Measurements from ENCODE around the gene TUBB8B.
"Not testable (repeated sequence)": the region's sequence is repeated elsewhere in the genome, so short reads cannot be mapped to it uniquely, and the experiment has no call there.

The TUBB8B gene

DNA sequence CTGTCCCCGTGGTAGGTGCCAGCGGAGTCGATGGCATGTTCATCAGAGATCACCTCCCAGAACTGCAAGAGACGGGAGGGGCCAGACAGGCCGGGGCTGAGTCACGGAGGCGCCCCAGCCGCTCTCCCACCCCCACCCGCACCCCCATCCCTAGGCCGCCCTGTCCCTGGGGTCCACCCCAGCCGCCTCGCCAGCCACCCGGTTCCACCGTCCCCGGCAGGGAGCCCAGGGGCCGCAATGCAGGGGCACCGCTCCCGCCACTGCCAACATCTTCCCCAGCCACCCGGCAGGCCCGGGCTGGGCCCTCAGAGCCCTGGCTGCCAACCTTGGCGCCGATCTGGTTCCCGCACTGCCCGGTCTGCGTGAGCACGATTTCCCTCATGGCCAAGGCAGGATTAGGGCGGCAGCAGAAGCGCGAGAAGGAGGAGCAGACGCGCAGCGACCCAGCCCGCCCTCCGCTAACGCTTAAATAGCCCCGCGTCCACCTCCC, at the start of gene TUBB8B:
TSS of gene TUBB8B (minus strand) at position 440 of the 490 bp plus-strand sequence. CDS start at position 382, 58 bp downstream.
- not testable (repeated sequence) for DNase-seq

DNA sequence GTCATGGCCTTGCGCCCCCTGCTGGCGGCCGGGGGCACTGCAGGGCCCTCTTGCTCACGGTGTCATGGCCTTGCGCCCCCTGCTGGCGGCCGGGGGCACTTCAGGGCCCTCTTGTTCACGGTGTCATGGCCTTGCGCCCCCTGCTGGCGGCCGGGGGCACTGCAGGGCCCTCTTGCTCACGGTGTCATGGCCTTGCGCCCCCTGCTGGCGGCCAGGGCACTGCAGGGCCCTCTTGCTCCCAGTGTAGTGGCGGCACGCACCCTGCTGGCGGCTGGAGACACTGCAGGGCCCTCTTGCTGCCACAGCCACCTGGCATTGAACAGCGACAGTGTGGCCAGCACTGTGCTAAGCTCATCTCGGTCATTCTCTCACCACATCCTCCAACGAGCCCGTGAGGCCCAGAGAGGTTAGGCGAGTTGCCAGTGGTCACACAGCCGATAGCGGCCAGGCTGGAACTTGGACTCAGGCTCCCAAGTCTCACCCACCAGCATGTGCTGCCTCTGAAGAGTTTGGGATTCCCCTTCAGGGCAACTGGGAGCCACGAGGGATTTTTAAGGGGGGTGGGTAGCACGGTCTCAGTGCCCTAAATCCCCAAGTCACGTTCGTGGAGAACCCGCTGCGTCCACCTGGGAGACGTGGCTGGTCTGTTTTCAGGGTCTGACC, 48.0 kb upstream of the TUBB8B start:
- not testable (repeated sequence) for DNase-seq

DNA sequence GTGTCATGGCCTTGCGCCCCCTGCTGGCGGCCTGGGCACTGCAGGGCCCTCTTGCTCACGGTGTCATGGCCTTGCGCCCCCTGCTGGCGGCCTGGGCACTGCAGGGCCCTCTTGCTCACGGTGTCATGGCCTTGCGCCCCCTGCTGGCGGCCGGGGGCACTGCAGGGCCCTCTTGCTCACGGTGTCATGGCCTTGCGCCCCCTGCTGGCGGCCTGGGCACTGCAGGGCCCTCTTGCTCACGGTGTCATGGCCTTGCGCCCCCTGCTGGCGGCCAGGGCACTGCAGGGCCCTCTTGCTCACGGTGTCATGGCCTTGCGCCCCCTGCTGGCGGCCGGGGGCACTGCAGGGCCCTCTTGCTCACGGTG, 47.3 kb upstream of the TUBB8B start:
- DNase-seq = not testable (repeated sequence)

DNA sequence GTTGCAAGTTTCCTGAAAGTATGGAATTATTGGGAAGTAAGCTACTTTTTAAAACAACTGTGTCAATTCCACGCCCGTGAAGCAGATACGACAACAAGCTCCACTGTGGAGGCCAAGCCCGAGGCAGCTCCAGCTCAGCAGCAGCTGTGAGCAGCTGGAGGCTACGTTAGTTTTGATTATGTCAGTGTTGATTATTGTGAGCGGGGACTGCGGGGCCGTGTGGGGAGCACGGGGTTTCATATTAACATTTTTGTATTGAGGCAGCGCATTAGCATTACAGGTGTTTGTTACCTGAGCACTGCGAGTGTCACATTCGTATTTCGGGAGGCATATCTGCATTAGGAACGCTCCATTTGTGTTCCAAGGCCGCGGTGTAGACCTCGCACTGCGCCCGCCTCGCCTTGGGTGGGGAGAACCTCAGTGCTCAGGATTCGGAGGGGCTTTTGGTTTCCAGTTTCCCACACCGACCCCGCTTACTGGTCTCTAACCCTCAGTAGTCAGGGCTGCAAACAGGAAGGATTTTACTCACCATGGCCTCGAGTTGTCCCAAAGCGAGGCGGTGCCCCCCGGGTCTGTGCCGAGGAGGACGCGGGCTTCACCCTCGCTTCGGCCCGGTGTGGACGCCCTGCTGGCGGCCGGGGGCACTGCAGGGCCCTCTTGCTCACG, 46.8 kb upstream of the TUBB8B start:
- not testable (repeated sequence) for DNase-seq

DNA sequence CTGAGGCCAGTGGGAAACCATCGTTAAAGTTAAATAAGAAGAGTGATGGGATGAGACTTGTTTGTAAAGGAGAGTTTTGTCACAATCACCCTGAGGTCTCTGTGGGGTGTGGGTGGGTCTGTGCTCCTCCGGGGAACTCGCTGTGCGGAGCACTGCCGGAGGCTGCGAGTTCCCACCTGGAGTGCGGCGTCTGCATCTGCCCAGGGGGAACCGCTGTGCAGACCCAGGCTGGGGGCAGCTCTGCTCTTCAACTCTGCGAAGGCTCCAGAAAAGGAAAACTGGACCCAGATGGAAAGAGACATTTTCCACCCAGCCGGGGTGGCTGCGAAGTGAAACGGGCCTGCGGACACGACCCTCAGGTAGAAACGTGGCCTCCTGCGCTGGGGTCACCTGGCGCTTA, 46.2 kb upstream of the TUBB8B start:
- not testable (repeated sequence) for DNase-seq

DNA sequence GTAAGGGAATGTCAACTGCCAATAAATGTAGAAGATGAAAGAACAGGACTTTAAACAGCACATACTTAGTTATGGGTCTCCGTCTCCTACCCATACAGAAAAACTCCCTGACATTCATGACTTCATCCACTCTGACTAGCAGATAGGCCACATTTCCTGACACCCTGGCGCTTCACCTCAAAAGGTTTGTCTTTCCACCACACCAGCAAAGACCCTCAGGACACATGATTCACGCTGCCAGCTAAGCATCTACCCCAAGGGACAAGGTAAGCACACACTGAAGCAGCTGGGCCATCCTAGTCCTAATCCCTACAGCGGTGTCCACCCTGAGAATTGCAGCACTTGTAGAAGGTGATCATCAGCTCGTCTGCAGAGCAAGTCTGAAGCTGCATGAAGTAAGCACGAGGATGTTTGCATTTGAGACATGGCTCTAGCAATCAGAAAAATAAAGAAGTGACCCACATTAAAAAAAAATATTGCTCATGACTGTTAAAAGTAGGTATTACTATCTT, 44.5 kb upstream of the TUBB8B start:
- DNase-seq = not testable (repeated sequence)

DNA sequence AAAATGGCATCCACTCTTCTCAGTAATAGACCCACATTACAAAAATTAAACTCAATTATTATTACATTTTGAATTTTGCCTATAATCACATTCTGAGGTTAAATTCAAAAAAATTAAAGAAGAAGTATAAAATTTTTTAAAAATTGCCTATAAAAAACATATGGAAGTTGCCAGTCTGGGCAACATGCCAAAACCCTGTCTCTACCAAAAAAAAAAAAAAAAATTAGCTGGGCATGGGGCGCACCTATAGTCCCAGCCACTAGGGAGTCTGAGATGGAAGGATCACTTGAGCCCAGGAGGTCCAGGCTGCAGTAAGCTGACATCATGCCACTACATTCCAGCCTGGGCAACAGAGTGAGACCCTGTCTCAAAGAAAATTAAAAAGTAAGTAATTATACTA, 42.1 kb upstream of the TUBB8B start:
- DNase-seq = not testable (repeated sequence)

DNA sequence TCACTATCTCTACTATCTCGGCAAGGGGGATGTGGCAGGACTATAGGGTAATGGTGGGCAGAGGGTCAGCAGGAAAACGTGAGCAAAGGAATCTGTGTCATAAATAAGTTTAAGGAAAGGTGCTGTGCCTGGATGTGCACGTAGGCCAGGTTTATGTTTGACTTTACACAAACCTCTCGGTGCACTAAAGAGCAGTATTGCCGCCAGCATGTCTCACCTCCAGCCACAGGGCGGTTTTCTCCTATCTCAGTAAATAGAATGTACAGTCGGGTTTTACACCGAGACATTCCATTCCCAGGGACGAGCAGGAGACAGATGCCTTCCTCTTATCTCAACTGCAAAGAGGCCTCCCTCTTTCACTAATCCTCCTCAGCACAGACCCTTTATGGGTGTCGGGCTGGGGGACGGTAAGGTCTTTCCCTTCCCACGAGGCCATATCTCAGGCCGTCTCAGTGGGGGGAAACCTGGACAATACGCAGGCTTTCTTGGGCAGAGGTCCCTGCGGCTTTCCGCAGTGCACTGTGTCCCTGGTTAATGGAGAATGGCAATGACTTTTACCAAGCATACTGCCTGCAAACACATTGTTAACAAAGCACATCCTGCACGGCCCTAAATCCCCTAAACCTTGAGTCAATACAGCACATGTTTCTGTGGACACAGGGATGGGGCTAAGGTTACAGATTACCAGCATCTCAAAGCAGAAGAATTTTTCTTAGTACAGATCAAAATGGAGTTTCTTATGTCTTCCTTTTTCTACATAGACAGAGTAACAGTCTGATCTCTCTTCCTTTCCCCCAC, 41.2 kb upstream of the TUBB8B start:
- not testable (repeated sequence) for DNase-seq

DNA sequence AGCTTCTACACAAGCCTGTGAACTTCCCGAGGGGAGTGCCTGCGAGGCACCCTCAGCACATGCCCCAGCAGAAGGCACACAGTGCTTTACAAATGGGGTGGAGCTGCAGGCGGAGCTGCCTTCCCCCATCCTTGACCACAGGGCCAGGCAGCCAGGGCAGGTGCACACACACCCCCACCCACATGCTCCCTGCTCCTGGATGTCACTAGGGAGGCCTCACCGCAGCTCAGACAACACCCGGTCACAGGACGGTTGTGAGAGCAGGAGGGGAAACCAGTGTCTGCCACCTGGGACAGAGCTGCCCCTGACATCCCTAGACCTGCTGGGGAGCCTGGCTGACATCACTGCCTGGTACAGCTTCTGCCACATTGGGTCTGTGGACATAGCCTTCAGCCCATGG, 39.7 kb upstream of the TUBB8B start:
- DNase-seq = not testable (repeated sequence)

DNA sequence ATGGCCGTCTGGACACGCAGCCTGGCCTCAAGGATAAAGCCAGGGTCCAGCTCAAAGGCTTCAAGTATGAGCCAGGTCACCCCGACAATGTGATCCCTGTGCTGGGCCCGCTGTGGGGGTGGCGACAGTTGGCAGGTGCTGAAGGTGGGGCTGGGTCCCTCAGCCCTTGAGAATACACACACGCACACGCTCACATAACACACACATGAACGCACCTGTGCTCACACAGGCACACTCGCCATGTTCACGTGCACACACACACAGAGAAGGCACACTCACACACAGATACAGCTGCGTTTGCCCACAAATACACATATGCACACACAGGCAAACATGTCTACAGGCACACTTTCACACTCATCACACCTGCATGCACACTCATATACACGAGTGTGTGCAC, 35.4 kb upstream of the TUBB8B start:
- not testable (repeated sequence) for DNase-seq

DNA sequence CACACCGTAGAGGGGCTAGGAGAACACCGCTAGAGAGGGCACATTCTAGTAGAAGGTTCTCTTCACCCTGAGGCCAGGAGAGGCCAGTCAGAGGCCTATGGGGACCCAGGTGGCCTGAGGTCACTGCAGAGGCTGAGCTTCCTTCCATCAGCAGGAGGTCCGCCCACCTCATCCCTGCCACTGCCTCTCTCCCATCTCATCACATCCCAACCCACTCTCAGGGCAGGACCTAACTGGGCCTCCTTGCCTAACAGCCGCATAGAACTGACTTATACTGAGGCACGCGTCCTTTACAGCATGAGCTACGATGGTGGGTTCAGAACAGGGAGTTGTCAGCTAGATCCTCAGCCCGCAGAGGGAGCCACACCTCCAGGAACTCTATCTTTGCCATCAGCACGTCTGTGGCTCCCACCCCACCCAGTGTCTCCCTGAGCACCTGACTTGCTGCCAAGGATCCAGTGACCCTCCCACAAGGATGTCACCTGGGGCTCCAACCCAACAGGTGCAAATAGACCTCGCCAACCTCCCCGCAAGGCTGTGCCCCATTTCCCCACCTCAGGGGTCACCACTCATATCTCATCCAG, 33.3 kb upstream of the TUBB8B start:
- not testable (repeated sequence) for DNase-seq

DNA sequence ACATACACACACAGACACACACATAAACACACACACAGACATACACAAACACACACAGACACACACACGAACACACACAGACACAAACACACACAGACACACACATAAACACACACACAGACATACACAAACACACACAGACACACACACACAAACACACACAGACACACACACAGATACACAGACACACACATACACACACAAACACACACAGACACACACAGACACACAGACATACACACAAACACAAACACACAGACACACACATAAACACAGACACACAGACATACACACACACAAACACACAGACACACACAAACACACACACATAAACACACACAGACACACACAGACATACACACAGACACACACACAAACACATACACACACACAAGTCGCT, 31.5 kb upstream of the TUBB8B start:
- DNase-seq = not testable (repeated sequence)

DNA sequence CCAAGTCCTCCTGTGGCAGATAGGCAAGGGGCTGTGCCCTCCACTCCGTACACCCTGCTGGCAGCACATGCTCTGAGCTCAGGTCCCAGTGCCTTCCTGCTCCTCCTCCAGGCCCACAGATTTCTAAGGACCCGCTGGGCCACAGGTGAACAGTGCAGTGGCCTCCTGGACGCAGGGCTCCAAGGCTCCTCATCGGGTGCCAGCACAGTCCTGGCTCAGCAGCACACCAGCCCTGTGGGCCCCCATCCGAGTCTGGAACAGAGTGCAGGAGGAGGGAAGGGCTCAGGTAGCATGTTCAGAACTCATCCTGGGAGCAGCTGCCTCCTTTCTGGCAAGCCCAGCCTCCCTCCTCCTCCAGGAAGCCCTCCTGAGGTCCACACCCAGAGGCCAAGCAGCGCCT, 30.8 kb upstream of the TUBB8B start:
- not testable (repeated sequence) for DNase-seq

DNA sequence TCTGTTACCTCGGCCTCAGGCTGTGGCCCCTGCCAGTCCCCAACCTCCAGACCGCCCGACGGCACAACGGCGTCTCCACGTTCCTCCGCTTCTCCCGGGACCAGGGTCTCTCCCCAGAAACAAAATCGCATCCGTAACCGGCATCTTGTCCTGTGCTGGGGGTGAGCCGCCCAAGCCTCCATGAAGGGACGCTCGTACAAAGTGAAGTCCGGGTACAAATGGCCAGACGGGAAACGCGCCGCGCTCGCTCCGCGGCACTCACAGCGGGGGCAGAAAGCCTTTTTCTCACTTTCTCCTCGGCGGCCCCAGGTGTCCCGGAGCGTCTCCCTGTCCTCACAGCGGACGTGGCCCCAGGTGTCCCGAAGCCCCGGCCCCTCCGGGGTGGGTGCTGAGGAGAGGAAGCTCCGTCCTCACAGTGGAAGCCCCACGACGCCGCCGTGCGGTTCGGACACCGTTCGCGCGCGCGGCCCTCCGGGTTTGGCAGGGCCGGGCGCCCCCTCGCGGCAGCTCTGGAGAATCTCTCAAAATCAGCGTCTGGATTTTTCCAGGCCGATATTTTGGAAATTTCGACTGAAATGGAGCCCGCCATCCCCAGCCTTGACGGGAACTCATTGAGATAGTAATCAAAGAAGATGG, 26.2 kb upstream of the TUBB8B start:
- DNase-seq = not testable (repeated sequence)

DNA sequence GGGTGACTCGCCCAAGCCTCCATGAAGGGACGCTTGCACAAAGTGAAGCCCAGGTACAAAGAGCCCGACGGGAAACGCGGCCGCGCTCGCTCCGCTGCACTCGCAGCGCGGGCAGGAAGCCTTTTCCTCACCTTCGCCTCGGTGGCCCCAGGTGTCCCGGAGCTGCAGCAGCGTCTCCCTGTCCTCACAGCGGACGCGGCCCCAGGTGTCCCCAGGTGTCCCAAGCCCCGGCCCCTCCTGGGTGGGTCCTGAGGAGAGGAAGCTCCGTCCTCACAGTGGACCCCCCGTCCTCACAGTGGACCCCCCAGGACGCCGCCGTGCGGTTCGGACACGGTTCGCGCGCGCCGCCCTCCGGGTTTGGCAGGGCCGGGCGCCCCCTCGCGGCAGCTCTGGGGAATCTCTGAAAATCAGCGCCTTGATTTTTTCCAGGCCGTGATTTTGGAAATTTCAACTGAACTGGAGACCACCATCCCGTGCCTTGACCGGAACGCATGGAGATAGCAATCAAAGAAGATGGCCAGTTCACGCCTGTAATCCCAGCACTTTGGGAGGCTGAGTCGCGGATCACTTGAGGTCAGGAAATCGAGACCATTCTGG, 23.9 kb upstream of the TUBB8B start:
- not testable (repeated sequence) for DNase-seq

DNA sequence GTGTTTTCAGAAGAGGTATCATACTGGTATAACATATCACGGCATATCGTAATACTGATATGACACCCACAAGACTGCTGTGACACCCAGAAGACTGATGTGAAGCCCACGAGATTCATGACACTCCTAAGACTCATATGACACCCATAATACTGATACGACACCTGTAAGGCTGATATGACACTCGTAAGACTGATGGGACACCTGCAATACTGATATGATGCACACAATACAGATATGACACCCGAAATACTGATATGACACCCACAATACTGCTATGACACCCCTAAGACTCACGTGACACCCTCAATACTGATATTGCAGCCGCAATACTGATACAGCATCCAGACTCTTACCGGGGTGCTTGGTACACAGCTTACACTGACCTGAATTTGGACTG, 18.3 kb upstream of the TUBB8B start:
- DNase-seq = not testable (repeated sequence)

DNA sequence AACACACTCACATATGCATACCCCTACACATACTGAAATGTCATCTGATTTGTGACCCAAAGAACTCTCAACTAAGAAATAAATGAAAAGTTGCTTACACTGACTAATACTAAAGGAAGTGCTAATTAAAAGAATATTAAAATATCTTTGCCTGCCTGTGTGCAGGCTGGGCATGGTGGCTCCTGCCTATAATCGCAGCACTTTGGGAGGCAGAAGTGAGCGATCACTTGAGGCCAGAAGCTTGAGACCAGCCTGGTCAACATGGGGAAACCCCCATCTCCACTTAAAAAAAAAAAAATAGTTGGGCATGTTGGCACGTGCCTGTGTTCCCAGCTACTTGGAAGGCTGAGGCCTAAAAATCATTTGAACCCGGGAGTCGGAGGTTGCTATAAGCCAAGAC, 14.9 kb upstream of the TUBB8B start:
- not testable (repeated sequence) for DNase-seq

DNA sequence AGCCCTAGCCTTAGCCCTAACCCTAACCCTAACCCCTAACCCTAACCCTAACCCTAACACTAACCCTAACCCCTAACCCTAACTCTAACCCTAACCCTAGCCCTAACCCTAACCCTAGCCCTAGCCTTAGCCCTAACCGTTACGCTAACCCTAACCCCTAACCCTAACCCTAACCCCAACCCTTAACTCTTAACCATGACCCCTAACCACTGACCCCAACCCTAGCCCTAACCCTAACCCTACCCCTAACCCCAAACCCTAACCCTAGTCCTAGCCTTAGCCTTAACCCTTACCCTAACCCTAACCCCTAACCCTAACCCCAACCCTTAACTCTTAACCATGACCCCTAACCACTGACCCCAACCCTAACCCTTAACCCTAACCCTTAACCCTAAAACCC, 14.2 kb upstream of the TUBB8B start:
- not testable (repeated sequence) for DNase-seq

DNA sequence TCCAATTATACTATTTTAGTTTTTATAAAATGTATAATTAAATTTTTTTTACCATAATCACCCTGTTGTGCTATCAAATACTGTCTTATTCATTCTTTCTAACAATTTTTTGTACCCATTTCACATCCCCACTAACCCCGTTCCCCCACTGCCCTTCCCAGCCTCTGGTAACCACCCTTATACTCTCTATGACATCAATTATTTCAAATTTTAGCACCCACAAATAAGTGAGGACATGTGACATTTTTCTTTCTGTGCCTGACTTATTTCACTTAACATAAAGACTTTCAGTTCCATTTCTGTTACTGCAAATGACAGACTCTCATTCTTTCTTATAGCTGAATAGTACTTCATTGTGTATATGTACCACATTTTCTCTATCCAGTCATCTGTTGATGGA, 5.0 kb upstream of the TUBB8B start:
- DNase-seq = not testable (repeated sequence)

DNA sequence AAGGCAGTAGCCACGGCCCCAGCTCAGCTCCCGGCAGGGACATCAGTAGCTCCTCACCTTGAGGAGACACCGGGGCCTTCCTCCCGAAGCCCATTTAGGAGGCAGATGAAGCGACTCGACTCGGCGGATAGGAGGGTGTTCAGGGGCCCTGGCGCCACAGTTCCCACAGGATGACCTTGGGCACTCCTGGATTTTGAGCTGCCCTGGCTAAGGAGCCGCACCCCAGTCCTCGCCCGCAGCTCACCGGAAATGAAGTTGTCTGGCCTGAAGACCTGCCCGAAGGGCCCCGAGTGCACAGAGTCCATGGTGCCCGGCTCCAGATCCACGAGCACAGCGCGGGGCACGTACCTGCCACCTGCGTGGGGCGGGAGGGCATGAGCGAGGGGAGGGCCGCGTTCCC, 719 bp downstream of the TUBB8B start:
- DNase-seq = not testable (repeated sequence)

DNA sequence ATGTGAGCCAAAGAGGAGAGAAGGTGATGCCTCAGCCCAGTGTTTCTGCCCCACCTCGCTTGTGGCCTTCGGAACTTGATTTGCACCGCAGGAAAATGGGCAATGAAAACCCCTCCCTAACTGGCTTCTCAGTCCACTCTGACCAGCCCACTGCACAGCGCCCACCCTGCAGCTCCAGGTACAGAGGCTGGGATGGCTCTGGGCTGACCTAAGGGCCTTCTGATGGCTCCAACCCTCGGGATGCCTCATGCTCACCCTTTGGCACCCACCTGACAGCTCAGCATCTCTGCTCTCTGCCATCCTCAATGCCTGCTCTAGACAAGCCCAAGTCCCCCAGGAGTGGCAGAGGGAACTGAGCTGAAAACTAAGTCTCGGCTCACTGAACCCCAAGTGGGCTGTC, 36.2 kb downstream of the TUBB8B start:
- DNase-seq = not testable (repeated sequence)

DNA sequence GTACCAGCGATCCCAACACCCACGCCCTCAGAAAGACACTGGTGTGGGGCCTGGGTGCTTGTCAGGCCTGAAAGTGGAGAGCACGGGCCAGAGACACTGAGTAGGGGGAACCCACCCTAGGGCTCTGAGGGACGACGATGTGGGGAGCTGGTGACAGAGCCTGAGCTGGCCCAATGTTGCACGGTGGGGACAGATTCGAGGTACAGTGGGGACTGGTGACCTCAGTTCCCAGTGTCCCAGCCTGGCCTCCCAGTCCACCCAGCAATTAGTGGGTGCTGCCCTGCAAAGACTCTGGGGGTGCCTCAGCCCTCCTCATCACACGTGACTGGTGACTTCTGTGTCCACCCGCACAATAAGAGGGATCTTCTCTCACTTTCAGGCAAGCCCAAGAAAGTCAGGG, 36.6 kb downstream of the TUBB8B start:
- DNase-seq = not testable (repeated sequence)

Data from NCI-H1048 (cell line).